Activated T-cell treated with anti-CD3 and anti-CD28 coated beads for 1 hour (primary cell): ENCODE results near the gene CALB2.

ENCODE experiments used
- DNase-seq: peaks from one replicate; pipeline ENCODE4 v3.0.0-alpha.2; 2020; ENCODE audit warnings: low read depth

Gene CALB2

DNA sequence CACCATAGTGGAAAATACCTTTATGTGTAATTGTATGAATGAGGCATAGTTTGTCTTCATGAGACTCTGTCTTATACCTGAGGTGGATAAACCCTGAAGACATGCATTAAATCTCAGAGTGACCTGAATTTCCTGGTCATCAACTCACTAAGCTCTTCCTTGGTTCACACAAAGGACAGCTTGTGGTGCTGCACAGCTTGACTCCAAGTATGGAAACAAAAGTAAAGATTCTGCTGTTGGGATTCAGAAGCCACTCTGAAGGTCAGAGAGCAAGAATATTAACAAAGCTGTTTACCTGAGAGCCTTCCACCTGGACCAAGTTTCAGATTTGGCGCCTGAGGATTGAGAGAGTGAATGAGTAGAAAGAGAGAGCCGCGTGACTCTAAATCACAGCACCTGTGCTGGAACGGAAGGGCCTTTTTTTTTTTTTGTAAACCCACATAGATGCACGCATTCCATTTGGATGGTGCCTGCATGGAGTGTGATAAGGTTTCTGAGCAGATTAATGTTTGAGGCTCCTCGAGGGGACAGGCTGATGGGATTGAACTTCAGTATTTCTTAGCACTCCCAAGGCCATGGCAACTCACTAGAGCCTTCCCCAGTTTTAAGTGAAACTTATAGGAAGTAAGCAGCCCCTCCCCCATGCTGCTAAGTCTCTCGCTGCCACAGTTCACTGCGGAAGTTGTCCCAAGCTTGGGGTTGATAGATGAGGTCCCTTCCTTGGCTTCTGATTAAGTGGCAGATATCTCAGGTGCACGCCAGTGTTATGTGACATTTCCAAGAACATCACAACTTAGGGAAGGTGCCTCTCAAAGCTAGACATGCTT lies 28.7 kb downstream of the CALB2 start:
- DNase-seq: no peak

DNA sequence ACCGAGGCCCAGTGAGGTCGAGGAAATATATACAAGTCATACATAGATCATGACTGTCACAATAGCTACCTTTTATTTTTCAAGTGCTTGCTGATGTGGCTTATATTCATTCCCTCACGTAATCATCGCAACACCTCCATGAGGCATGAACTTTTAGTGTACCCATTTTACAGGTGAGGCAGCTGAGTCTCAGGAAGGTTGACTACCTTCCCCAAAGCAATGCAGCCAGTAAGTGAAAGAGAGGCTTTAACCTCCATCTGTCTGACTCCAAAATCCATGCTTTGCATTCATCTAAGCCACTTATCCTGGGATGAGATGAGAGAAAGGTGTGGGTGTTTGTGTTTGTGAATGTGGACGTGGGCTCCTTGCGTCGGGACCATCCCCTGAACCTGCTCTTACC lies 30.8 kb downstream of the CALB2 start:
- DNase-seq: no peak

- no peak for DNase-seq
Measured at GRCh38 chr16:71396594-71396993, 38.1 kb downstream of the CALB2 start.

DNA sequence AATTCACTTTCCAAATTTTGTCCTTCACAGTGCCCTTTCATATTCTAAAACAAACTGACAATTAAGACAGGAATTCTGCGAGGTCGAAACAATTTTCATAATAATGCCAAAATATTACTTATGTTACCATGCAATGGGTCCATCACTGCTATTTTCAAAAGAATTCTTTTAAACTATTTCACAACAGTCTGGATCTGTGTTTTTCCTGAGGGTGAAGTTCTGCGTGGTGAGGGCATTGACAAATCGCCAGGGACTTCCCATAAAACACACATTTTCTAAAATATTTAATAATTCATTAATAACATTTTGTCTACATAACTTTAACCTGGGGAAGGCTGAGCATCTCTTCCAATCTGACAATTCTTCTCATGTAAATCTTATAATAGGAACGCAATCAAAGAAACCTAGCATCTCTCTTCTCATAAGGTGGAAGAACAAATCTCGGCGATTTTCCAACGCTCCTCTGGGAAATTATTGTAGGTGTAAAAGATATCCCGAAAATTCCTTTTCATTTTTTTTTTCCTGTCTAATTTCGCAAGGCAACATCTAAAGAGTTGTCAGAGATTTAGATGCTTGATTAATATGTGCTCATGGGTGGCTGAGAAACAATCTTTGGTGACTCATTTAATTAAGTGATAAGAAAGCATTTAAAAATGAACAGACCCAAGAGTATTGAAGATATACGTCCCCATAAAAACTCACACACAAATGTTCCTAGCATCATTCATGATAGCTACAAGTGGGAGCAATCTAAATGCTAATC lies 41.5 kb downstream of the CALB2 start:
- DNase-seq: no peak

DNA sequence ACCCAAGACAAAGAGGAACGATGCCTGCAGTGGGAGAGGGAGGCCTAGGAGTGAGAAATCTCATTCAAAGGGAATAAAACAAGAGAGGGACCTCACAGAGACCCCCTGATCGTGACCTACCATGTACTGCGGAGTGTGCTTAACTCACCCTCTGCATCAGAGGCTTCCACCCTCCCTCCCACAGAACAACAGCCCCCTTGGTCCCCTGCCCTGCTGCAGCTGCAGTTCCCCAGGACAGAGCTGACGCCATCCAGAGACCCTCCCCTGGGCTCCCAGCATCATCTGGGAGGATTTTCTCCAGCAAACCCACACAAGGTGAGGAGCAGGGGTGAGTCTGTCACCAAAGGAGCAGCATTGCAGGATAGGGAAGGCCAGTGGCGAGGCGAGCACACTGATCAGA lies 43.5 kb downstream of the CALB2 start:
- no peak for DNase-seq

DNA sequence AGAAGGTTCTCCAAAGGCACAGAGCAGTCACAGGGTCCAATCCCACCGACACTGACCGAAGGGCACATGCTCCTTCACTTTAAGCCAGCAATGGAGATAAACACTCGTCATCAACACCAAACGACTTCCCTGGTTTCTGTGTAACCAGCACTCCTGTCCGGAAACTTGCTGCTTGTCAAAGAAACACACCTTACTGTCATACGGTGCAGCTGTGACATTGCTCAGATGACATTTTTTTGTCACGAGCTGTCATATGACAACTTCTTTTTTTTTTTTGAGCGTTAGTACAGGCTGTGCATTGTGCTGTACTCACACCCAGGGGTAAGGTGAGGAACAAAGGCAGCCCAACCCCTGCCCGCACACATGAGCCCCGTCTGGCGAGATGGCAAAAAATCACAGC lies 44.2 kb downstream of the CALB2 start:
- DNase-seq: no peak

DNA sequence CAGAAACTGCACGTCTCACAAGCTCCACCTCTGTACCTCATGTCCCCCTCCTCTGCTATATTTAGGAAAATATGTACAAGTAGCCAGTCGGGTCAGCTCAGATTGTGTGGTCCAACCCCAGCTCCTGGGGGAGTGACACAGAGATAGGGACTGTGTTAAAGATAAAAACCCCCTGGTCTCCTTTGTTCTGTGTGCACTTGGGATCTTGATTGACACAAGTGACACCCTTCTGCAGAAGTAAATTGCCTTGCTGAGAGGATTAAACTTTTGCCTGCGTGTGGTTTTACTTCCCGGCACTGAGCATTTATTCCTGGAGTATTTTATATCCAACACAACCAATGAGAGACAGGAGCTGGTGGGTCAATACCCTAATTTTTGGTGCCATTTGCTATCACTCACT lies 45.8 kb downstream of the CALB2 start:
- DNase-seq: no peak

- no peak for DNase-seq
Measured at GRCh38 chr16:71406316-71406715, 47.8 kb downstream of the CALB2 start.

GRCh38 chr16:71406724-71407123 lies 48.2 kb downstream of the CALB2 start:
- no peak for DNase-seq

DNA sequence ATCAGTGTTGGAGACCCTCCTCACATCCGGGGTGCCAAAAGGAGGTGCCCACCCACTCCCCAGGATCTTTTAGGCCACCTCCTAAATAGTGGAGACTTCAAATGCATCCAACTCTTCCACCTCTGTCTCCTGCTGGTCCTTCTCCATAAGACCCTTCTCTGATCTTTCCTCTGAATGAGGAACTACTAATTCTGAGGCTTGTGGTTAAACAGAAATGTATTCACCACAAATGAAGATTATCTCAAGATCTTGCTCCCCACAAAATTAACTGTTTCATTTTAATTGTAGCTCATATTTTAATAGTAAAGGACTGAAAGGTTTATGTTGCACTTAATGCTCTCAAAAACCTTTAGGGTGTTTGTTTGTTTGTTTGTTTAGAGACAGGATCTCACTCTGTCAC lies 49.2 kb downstream of the CALB2 start:
- no peak for DNase-seq

DNA sequence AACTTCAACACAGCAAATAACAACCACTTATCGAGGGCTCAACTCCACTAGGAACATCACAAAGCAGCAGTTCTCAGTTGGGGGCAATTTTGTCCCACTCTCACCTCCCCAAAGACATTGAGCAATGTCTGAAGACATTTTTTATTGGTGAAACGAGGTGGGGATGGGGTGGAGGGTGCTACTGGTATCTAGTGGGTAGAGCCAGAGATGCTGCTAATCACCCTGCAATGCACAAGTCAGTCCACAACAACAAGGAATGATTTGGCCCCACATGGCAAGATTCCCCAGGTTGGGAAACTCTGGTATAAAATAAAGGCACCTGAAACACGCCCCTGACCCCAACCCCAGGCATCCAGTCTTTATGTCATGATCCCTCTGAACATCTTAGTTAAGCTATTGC lies 50.0 kb downstream of the CALB2 start:
- no peak for DNase-seq

- DNase-seq: no peak
Measured at GRCh38 chr16:71409011-71409775, 50.7 kb downstream of the CALB2 start.

DNA sequence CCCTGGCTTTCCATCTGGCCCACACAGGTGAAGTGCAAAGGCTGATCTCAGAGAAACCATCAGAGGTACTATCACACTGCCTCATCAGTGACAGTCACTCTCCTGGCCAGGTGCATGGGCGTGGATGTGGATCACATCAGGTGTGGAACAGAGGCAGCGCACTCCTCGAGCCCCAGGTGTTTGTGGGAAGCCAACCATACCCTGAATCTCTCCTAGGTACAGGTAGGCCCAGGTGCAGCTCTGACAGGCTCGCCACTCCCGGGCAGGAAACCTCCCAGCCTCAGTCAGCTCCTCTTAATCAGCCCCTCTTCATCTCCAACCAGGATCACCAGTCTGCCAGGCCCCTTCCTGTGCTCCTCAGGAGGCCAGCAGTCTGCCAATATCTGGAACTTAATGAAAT lies 51.6 kb downstream of the CALB2 start:
- DNase-seq: no peak

DNA sequence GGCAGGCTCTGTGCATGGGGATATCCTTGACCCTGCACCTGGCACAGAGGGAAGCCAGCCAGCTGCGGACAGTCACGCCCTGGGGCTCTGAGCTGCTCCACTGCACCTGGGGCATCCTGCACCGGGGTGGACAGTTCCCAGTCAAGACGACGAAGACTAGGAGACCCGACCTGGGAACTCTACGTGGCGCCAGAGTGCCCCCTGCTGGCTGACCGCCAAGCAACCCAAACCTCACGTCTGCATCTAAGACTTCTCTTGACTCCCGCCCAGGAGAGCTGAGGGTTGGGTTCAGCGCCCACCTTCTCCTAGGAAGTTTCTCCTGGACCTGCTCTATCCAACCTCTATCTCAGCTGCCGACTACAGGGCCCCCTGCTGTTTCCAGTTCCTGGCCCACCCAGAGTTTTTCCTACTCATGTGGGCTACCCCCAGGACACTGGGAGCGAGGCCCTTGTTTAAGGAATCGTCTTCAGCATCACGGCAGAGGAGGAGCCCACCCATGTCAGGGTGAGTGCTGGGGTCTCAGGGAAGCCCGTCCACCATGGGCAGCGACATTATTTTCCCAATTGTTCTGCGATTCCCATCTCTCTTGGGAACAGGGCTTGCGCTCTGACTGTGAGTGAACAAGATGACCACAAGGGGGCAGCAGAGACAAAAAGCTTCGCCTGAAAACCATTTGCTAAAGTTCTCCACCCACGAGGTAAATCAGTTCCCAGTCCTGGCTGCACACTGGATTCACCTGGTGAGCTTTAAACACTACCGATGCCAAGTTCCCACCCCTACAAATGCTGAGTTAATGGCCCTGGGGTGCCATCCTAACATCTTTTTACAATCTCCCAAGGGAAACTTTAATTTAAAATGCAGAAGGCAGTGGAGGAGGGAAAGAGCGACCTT lies 54.0 kb downstream of the CALB2 start:
- DNase-seq: peak; percentile 62

DNA sequence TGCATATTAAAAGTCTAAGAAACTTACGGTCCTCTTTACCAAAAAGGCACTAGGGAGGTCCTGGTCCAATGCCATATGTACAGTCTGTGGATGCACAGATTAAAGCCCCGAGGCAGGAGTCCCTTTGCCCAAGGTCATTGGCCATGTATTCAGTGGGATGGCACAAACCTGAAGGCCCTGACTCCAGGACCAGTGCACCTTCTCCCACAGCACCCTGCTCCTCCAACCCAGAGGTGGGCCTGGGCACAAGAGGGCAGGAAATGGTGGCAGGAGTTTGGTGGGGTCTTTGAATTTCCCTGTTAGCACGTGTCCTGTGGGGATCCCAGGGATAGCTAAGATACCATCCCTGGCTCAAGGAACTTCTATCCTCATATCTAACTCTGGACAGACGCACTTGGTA lies 54.8 kb downstream of the CALB2 start:
- no peak for DNase-seq

- DNase-seq: no peak
Measured at GRCh38 chr16:71414038-71414437, 55.5 kb downstream of the CALB2 start.

GRCh38 chr16:71421911-71422310 lies 63.4 kb downstream of the CALB2 start:
- no peak for DNase-seq

DNA sequence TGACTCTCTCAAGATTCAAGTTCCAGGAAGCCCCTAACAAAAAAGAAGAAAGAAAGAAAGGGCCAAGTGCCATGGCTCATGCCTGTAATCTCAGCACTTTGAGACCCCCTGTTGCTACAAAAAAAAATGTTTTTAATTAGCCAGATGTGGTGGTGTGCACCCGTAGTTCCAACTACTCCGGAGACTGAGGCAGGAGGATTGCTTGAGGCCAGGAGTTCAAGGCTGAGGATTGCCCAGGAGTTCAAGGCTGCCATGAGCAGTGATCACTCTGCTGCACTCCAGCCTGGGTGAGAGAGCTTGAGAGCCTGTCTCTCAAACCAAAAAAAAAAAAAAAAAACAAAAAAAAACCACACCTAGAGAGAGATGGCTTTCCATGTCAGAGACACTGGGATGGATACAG lies 64.5 kb downstream of the CALB2 start:
- DNase-seq: no peak

DNA sequence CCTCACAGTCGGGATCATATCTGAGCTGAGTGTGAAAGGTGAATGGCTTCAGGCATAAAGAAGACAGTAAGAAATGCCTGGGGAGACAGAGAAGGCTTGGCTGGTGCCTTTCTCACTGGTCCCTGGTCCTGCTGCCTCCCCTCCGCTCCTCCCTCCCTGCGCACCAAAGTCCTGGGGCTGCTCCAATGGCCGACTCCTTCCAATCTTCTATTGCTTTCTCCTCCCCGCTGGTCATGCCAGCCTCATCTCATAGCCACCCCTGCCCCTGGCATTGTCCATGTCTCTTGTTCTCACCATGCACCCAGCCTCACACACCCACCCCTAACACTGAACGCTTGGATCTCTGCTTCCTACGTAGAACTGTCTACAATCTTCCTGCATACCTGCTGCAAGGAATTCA lies 65.3 kb downstream of the CALB2 start:
- DNase-seq: no peak

- no peak for DNase-seq
Measured at GRCh38 chr16:71424626-71425025, 66.1 kb downstream of the CALB2 start.

- no peak for DNase-seq
Measured at GRCh38 chr16:71425746-71426068, 67.2 kb downstream of the CALB2 start.
